ENCODE results near the gene GSS. TPM values are rescaled to one million over a fixed set of nuclear protein-coding genes. Genes with fewer than 3 reads are reported as not detected.

Gene GSS
- total RNA-seq, result 10 to 100 TPM; 54.2 to 60.0 TPM

DNA sequence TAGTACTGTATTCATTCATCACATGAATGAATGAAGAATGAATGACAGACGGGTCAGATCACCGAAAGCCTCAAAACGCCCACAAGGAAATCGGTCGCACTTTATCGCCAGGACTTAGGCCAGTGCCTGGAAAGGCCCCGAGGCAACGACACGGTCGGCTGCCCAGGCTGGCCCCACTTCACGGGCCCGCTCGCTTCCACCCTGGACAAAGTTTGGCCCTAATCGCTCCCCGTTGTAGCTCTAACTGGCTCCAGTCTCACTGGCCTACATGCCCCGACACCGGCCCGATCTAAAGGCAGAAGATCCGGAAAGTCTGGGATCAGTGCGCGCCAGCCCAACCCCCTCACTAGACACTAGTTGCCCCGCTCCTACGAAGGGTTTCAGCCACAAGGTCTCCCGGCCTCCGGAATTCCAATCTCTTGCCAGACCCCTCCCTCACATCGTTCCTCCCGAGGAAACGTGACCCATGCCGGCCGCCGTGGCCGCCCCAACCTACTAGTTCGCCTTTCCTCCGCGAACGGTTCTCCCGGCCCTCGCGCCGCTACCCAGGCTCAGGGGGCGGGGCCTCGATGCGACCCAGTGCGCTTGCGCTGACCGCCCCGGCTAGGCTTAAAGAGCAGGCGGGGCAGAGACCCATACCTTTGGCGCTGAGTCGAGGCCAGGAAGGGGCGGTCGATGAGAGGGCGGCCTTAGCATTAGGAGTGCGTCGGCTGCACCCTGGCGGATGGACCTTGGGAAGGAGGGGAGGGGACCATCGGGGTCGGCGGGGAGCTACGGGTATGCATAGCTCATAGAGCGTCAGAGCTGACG lies at the start of gene GSS, which contains the start of gene MYH7B:
Gene GSS (minus strand): TSS at position 576 of the 810 bp plus-strand sequence. CDS start 3,954 bp downstream, outside the sequence.
Gene MYH7B (plus strand): TSS at position 638 of the 810 bp plus-strand sequence. CDS start 22,138 bp downstream, outside the sequence.
- peaks cover 35% of the 10 kb centered on the region for H3K4me1 Mint-ChIP-seq
- CTCF ChIA-PET, result interaction anchor here (0.6 to 6.2 kb wide), 12 partner anchors 12 to 137 kb away, joined by 3 to 100 read pairs (median 4); partner anchors contain the start of genes ACSS2, GGT7 and TRPC4AP
- POLR2A ChIA-PET, result interaction anchor here (0.6 to 3.6 kb wide), 4 partner anchors 17 to 83 kb away, joined by 3 to 37 read pairs (median 4); partner anchors contain the start of genes ACSS2 and GGT7
- H3K9me3 Mint-ChIP-seq, result no peaks in the 10 kb centered on the region
- H3K36me3 Mint-ChIP-seq (ENCODE audit: low read depth), result peaks cover 9% of the 10 kb centered on the region
- DNase-seq, result peak; percentile 98
- no peaks in the 10 kb centered on the region for H3K27me3 Mint-ChIP-seq
- H3K27ac Mint-ChIP-seq, result peak within 1 kb of the TSS; percentile 88
- H3K4me3 Mint-ChIP-seq, result peak within 1 kb of the TSS; percentile 98

DNA sequence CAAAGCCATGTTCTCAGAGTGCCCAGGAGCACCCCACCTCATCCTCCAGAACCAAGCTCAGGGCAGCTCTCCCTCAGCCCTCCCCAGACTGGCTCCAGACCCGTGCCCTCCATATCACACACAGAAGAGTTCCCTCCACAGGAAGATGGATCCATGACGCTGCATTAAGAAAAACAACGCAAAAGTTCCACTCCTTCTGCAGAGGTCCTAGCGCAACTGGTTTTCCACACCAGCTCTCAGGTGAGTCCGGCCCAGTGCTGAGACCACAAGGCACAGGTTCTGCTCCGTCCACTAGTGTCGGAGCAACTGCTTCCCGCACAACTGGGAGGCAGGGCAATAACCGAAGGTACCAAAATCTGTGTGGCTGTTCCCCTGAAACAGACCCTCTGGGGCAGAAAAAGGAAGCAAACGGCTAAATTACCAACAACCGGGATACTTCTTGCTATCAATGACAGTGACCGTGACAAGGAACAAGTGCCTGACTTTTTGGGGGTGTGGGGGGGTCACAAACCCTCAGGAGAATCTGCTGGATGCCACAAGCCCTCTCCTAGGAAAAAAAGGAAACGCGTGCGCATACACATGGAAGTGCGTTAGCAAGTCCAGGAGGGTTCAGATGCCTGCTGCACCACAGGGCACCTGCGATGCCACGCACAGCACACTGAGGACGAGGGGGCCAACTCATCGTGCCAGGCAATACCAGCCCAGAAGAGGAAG lies 49.3 kb upstream of the GSS start:
- DNase-seq, result no peak
- no peak overlapping the region for H3K4me3 Mint-ChIP-seq
- ChIA-PET CTCF (interaction anchor here (1.4 kb wide), 1 partner anchor 131 kb away, joined by 3 read pairs; no protein-coding TSS in a partner anchor), POLR2A (interaction anchor here (1.0 kb wide), 1 partner anchor 87 kb away, joined by 4 read pairs; the partner anchor contains the start of gene TRPC4AP)
- H3K9me3 Mint-ChIP-seq, result no peaks in the 10 kb centered on the region
- H3K27me3 Mint-ChIP-seq, result no peaks in the 10 kb centered on the region
- H3K36me3 Mint-ChIP-seq (ENCODE audit: low read depth), result peaks cover 57% of the 10 kb centered on the region
- no peak overlapping the region for H3K27ac Mint-ChIP-seq
- H3K4me1 Mint-ChIP-seq, result peaks cover under 1% of the 10 kb centered on the region

DNA sequence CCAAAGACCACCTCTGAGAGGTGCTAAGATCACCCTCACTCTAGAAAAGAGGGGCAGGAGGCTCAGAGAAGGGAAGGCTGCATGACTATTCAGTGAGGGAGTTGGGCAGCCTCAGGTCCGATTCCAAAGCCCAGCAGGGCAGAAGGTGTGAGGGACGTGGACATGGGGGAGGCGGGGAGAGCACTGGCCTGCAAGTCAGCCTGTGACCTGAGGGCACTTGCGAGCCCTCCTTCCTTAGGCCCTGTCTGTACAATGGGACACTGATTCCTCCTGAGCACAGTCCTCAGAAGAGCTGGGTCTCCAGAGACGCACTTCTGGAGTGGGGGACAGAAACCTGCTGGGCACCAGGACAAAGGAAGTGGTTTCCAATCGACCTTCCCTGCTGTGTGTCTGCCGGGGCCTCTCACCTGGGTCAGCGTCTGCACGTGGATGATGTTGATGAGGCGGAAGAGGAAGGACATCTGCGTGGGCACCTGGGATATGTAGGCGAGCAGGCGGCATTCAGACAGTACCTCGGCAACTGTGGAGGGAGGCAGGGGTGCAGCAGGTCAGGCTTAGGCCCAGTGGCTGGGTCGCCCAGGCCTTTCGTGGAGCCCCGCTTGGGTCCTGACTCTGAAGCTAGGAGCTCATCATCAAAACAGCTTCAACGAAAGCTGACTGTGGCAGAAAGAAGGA lies 48.6 kb upstream of the GSS start:
- H3K27ac Mint-ChIP-seq, result no peak overlapping the region
- POLR2A ChIA-PET, result no interaction called here
- no peaks in the 10 kb centered on the region for H3K27me3 Mint-ChIP-seq
- no peaks in the 10 kb centered on the region for H3K4me1 Mint-ChIP-seq
- no peaks in the 10 kb centered on the region for H3K9me3 Mint-ChIP-seq
- CTCF ChIA-PET, result no interaction called here
- peaks cover 54% of the 10 kb centered on the region for H3K36me3 Mint-ChIP-seq (ENCODE audit: low read depth)
- H3K4me3 Mint-ChIP-seq, result no peak overlapping the region
- no peak for DNase-seq

DNA sequence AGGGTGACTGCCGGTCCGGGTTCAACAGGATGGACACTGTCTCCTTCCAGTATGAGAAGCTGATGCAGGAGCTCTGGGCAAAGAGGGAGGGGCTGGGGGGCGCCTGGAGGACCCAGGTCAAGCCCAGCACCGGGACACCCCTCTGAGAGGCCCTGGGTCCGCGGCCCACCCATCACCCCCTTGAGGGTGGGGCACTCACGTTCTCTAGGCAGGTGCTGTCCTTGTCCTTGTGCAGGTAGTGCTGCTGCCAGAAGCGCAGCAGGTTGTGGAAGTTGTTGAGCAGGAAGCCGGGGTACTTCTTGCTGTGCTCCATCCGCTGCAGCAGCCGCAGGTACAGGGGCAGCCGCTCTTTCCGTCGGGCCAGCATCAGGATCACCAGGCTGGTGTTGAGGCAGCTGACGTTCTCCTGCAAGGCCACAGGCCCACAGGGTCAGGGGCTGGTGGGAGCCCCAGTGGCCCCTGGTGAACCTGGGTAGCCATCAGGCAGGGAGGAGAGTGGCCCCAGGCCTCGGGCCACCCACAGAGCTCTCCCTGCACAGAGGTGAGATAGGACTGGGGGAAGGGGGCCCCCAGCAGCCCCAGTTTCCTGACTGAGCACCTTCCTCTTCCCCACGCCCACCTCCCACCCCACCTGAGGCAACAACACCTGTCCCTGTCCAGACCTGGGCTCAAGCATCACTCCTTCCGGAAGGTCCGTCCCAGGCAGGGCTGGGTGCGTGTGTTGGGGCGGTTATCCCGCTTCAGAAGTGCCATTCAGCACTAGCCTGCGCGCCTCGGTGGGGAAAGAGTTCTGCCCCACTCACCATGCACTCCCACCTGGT lies 47.8 kb upstream of the GSS start:
- Mint-ChIP-seq H3K27ac (no peak overlapping the region), H3K27me3 (no peaks in the 10 kb centered on the region), H3K9me3 (no peaks in the 10 kb centered on the region), H3K4me3 (no peak overlapping the region), H3K4me1 (no peaks in the 10 kb centered on the region), H3K36me3 (ENCODE audit: low read depth) (peaks cover 52% of the 10 kb centered on the region)
- ChIA-PET CTCF (interaction anchor here (0.9 to 2.4 kb wide), 2 partner anchors 8 to 130 kb away, joined by 3 to 10 read pairs; partner anchors contain the start of gene GGT7), POLR2A (no interaction called here)
- DNase-seq, result no peak

DNA sequence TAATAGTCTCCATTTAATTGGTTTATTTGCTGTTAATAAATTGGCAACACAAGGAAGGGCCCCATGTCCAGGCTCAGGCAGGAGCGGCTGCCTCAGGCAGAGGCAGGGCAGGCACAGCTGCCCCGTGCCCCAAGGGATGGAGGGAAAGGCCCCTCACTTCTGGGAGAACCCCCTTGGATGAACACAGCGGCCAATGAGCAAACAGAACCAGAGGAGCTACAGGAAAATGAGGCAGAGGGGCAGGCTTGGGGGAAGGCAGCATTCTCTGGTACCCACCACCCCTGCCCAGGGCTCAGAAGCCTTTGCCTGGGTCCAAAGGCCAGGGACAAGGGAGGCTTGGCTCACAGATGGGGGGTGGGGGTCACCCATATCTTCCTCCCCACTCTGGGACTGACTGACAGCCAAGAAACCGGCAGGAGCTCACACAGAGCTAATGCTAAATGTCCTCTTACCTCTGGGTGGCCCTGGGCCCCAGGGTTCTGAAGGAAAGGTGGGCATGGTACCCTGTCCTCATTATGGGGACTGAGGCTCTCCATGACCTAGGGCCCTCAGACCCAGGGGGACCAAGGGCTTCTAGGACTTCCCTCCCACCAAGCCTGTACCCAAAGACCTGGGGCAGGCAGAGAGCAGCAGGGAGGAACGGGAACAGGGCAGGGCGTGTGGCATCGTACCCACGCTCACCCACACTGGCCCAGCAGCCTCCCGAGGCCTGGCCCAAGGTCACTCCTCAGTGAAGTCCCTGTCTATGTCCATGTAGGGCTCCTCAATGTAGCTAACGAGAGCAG lies 47.0 kb upstream of the GSS start:
- Mint-ChIP-seq H3K27ac (no peak overlapping the region), H3K36me3 (ENCODE audit: low read depth) (peaks cover 52% of the 10 kb centered on the region), H3K9me3 (no peaks in the 10 kb centered on the region), H3K27me3 (no peaks in the 10 kb centered on the region), H3K4me3 (no peak overlapping the region), H3K4me1 (peaks cover 4% of the 10 kb centered on the region)
- ChIA-PET POLR2A (no interaction called here), CTCF (interaction anchor here (0.7 to 2.4 kb wide), 3 partner anchors 9 to 129 kb away, joined by 3 to 10 read pairs (median 3); partner anchors contain the start of gene GGT7)
- DNase-seq, result no peak

DNA sequence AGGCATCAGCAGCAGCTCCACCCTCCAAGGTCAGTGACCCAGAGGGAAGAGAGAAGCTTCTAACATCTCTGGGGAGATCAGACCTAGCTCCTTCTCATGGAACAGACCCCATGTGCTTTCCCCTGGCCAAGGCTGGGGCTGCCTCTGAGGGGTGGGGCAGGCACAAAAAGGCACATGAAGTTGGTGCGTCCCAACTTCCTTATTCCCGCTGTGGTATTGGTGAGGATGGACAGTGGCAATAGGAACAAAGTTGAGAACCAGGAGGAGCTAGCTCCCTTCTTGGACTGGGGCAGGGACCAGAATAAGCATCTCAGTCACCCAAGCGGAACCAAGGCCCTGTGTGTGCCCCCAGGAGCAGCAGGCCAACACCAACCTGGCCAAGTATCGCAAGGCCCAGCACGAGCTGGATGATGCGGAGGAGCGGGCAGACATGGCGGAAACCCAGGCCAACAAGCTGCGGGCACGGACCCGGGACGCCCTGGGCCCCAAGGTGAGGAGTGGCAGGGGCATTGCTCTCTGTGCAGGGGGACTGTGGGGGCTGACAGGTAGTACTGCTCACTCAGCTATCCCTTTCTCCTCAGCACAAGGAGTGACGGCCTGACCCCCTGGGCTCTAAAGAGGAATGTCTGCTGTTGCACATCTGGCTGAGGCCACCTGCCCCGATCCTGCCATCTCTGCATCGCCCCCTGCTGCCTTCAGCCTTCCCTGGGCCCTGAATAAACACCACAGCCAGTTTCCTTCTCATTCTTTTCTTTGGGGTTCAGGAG lies 46.2 kb upstream of the GSS start:
- H3K4me3 Mint-ChIP-seq, result no peak overlapping the region
- no peak overlapping the region for H3K27ac Mint-ChIP-seq
- ChIA-PET POLR2A (interaction anchor here (0.6 kb wide), 1 partner anchor 45 kb away, joined by 3 read pairs; no protein-coding TSS in a partner anchor), CTCF (interaction anchor here (0.7 to 2.4 kb wide), 2 partner anchors 50 to 128 kb away, joined by 3 to 10 read pairs; partner anchors contain the start of gene GGT7)
- no peaks in the 10 kb centered on the region for H3K9me3 Mint-ChIP-seq
- H3K36me3 Mint-ChIP-seq (ENCODE audit: low read depth), result peaks cover 50% of the 10 kb centered on the region
- DNase-seq, result no peak
- no peaks in the 10 kb centered on the region for H3K27me3 Mint-ChIP-seq
- H3K4me1 Mint-ChIP-seq, result peaks cover 5% of the 10 kb centered on the region

GRCh38 chr20:35000922-35001595 lies 45.5 kb upstream of the GSS start:
- no peak overlapping the region for H3K27ac Mint-ChIP-seq
- H3K4me1 Mint-ChIP-seq, result peaks cover 5% of the 10 kb centered on the region
- POLR2A ChIA-PET, result interaction anchor here (0.6 to 0.8 kb wide), 2 partner anchors 29 to 45 kb away, joined by 3 read pairs; no protein-coding TSS in a partner anchor
- H3K4me3 Mint-ChIP-seq, result no peak overlapping the region
- H3K9me3 Mint-ChIP-seq, result no peaks in the 10 kb centered on the region
- CTCF ChIA-PET, result interaction anchor here (0.5 to 2.4 kb wide), 5 partner anchors 10 to 166 kb away, joined by 3 to 10 read pairs (median 4); partner anchors contain the start of gene GGT7
- H3K27me3 Mint-ChIP-seq, result no peaks in the 10 kb centered on the region
- DNase-seq, result no peak
- peaks cover 48% of the 10 kb centered on the region for H3K36me3 Mint-ChIP-seq (ENCODE audit: low read depth)

DNA sequence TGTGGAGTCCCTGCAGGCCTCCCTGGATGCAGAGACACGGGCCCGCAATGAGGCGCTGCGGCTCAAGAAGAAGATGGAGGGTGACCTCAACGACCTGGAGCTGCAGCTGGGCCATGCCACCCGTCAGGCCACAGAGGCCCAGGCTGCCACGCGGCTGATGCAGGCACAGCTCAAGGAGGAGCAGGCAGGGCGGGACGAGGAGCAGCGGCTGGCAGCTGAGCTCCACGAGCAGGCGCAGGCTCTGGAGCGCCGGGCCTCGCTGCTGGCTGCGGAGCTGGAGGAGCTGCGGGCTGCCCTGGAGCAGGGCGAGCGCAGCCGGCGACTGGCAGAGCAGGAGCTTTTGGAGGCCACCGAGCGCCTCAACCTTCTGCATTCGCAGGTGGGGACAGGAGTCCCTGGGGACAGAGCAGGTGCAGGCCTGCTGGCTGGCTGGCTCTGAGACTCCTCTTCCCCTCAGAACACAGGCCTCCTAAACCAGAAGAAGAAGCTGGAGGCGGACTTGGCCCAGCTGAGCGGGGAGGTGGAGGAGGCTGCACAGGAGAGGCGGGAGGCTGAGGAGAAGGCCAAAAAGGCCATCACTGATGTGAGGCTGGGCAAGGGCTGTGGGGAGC lies 44.8 kb upstream of the GSS start:
- peaks cover 5% of the 10 kb centered on the region for H3K4me1 Mint-ChIP-seq
- H3K27me3 Mint-ChIP-seq, result no peaks in the 10 kb centered on the region
- H3K9me3 Mint-ChIP-seq, result no peaks in the 10 kb centered on the region
- CTCF ChIA-PET, result interaction anchor here (1.1 to 1.2 kb wide), 3 partner anchors 9 to 166 kb away, joined by 3 to 4 read pairs (median 3); no protein-coding TSS in a partner anchor
- POLR2A ChIA-PET, result interaction anchor here (0.8 kb wide), 1 partner anchor 29 kb away, joined by 3 read pairs; no protein-coding TSS in a partner anchor
- peaks cover 48% of the 10 kb centered on the region for H3K36me3 Mint-ChIP-seq (ENCODE audit: low read depth)
- no peak overlapping the region for H3K27ac Mint-ChIP-seq
- H3K4me3 Mint-ChIP-seq, result no peak overlapping the region
- DNase-seq, result no peak

DNA sequence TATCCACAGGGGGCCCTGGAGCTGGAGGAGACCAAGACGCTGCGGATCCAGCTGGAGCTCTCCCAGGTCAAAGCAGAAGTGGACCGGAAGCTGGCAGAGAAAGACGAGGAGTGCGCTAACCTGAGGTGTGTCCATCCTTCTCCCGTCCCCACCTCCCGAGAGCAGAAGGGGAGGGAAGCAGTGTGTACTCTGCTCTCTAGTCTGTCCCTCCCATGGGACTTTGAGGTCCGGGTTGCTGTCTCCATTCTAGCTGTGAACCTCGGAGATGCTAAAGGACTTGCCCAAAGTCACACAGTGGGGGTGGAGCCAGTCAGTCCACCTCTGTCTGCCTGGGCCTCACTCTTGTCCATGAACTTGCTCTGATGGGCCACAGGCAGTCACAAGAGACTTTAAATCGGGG lies 44.2 kb upstream of the GSS start:
- no peak for DNase-seq
- H3K36me3 Mint-ChIP-seq (ENCODE audit: low read depth), result peaks cover 44% of the 10 kb centered on the region
- CTCF ChIA-PET, result interaction anchor here (1.2 kb wide), 1 partner anchor 124 kb away, joined by 3 read pairs; no protein-coding TSS in a partner anchor

GRCh38 chr20:34999021-34999451 lies 43.4 kb upstream of the GSS start:
- H3K4me1 Mint-ChIP-seq, result peaks cover 5% of the 10 kb centered on the region
- no peak for DNase-seq
- H3K9me3 Mint-ChIP-seq, result no peaks in the 10 kb centered on the region
- H3K27ac Mint-ChIP-seq, result no peak overlapping the region
- CTCF ChIA-PET, result interaction anchor here (1.1 to 2.2 kb wide), 2 partner anchors 125 to 126 kb away, joined by 4 to 8 read pairs; partner anchors contain the start of gene GGT7
- no peak overlapping the region for H3K4me3 Mint-ChIP-seq
- peaks cover 39% of the 10 kb centered on the region for H3K36me3 Mint-ChIP-seq (ENCODE audit: low read depth)
- no peaks in the 10 kb centered on the region for H3K27me3 Mint-ChIP-seq
- POLR2A ChIA-PET, result interaction anchor here (1.4 kb wide), 1 partner anchor 20 kb away, joined by 4 read pairs; no protein-coding TSS in a partner anchor

More for the DNA sequence above, 44.2 kb upstream of the GSS start:
- Mint-ChIP-seq H3K4me3 (no peak overlapping the region), H3K9me3 (no peaks in the 10 kb centered on the region), H3K27ac (no peak overlapping the region), H3K27me3 (no peaks in the 10 kb centered on the region), H3K4me1 (peaks cover 5% of the 10 kb centered on the region)
- POLR2A ChIA-PET, result no interaction called here

Measured in activated CD4-positive, alpha-beta memory T cell treated with anti-CD3 and anti-CD28 coated beads, Interleukin-2, amount 10 ng/mL, durations not matched to agents 7 days and 5 days (primary cell).